ENCODE results near the gene PARK7.

Gene PARK7

DNA sequence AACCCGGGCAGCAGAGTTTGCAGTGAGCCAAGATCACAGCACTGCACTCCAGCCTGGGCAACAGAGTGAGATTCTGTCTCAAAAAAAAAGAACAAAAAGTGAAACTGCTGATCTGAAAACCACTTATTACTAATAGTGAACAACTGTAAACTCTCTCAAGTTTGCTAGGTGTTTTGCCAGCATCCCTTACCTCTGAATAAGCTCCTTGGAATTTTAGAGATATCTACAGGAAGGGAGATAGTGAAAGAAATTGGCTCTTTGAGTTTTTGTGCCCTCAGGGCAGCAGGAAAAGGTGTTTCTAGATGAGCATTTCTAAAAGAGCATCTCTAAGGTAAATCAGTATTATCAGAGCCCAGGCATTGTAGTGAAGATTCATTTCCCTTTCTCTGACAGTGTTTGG is 27.1 kb downstream of the PARK7 start:
- no peak for DNase-seq
- Histone ChIP-seq H3K36me3 (peaks cover 27% of the 10 kb centered on the region), H3K27ac (no peak overlapping the region), H3K9me3 (ENCODE audit: severe bottlenecking) (no peaks in the 10 kb centered on the region), H3K4me3 (ENCODE audit: low read depth, low read length) (no peak overlapping the region), H3K27me3 (ENCODE audit: insufficient read depth, low read depth, severe bottlenecking) (no peaks in the 10 kb centered on the region)
- TF ChIP-seq, protein P1, sequence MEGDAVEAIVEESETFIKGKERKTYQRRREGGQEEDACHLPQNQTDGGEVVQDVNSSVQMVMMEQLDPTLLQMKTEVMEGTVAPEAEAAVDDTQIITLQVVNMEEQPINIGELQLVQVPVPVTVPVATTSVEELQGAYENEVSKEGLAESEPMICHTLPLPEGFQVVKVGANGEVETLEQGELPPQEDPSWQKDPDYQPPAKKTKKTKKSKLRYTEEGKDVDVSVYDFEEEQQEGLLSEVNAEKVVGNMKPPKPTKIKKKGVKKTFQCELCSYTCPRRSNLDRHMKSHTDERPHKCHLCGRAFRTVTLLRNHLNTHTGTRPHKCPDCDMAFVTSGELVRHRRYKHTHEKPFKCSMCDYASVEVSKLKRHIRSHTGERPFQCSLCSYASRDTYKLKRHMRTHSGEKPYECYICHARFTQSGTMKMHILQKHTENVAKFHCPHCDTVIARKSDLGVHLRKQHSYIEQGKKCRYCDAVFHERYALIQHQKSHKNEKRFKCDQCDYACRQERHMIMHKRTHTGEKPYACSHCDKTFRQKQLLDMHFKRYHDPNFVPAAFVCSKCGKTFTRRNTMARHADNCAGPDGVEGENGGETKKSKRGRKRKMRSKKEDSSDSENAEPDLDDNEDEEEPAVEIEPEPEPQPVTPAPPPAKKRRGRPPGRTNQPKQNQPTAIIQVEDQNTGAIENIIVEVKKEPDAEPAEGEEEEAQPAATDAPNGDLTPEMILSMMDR (IDR thresholded peaks at IDR 0.05; ENCODE audit: low read depth, low read length) = no peak

DNA sequence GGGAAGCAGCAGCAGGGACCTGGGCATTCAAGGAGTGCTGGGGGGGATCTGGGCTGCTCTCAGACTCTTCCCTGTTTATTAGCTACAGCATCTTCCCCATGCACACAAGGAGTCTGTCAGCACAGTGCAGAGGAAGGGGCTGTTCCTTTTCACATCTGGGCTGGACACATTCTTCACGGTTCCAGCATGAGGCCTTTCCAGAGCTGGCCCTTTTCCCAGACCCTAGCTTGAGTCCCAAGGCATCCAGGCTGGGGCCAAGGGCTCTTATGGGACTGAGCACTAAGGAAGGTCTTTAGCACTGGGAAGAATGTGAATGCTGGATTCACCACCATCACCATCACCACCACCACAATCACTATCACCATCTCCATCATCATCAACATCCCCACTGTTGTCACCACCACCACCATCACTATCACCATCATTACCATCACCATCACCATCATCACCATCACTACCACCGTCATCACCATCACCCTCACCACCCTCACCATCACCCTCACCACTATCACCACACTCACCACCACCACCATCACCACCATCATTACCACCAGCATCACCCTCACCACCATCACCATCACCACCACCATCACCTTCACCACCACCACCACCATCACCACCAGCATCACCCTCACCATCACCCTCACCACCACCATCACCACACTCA is 28.4 kb downstream of the PARK7 start:
- no peak for DNase-seq
- Histone ChIP-seq H3K27me3 (ENCODE audit: insufficient read depth, low read depth, severe bottlenecking) (no peaks in the 10 kb centered on the region), H3K9me3 (ENCODE audit: severe bottlenecking) (no peaks in the 10 kb centered on the region), H3K36me3 (peaks cover 16% of the 10 kb centered on the region), H3K4me3 (ENCODE audit: low read depth, low read length) (no peak overlapping the region), H3K27ac (no peak overlapping the region)
- TF ChIP-seq, protein P1 (IDR thresholded peaks at IDR 0.05; ENCODE audit: low read depth, low read length) = no peak

DNA sequence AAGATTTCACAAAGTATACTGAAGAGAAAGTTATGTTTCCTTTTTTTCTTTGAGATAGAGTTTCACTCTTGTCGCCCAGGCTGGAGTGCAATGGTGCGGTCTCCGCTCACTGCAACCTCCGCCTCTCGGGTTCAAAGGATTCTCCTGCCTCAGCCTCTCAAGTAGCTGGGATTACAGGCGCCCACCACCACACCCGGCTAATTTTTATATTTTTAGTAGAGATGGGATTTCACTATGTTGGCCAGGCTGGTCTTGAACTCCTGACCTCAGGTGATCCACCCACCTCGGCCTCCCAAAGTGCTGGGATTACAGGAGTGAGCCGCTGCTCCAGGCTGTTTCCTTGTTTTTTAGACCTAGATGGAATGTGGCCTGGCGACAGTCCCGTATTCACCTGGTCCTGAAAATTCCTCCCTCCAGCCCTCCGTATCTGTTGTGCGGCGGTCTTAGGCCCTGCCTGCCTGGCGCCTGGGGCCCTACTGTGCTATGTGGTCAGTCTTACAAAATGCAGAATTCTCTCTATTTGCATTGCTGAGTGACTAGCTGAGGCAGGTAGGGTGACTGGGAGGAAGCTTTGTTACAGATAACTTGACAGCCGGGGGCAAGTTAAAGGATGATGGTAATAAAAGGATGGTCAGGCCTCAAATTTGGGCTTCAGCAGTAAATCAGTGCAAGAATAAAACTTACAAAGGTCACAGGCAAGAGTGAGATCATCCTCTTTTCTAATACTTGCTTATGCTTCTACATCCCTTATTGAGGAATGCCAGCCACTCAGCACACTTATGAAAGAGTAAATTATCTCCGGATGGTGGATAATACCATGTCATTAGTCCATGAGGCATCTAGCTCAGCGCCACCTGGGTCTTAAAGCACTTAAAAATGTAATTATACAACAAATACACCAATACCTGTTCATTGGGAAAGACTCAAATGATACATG is 30.3 kb downstream of the PARK7 start:
- Histone ChIP-seq H3K4me3 (ENCODE audit: low read depth, low read length) (no peak overlapping the region), H3K27ac (no peak overlapping the region), H3K27me3 (ENCODE audit: insufficient read depth, low read depth, severe bottlenecking) (no peaks in the 10 kb centered on the region), H3K36me3 (no peaks in the 10 kb centered on the region; the same call in 1 of the 2 replicates), H3K9me3 (ENCODE audit: severe bottlenecking) (no peaks in the 10 kb centered on the region)
- no peak for DNase-seq
- TF ChIP-seq, protein P1 (IDR thresholded peaks at IDR 0.05; ENCODE audit: low read depth, low read length) = no peak

DNA sequence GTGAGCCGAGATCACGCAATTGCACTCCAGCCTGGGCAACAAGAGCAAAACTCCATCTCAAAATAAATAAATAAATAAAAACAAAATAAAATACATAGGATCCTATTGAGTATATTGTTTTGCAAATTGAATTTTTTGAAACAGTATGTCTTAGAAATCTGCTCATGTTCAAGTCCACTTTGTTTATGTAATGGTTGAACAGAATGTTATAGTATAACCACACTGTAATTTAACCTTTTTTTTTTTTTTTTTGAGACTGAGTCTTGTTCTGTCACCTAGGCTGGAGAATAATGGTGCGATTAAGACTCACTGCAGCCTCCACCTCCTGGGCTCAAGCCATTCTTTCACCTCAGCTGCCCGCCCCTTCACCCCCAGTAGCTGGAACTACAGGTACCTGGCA is 31.4 kb downstream of the PARK7 start:
- H3K27me3 ChIP-seq (ENCODE audit: insufficient read depth, low read depth, severe bottlenecking) = no peaks in the 10 kb centered on the region
- no peaks in the 10 kb centered on the region for H3K9me3 ChIP-seq (ENCODE audit: severe bottlenecking)
- no peak overlapping the region for H3K4me3 ChIP-seq (ENCODE audit: low read depth, low read length)
- TF ChIP-seq, protein P1 (IDR thresholded peaks at IDR 0.05; ENCODE audit: low read depth, low read length) = no peak
- no peak for DNase-seq
- no peak overlapping the region for H3K27ac ChIP-seq
- no peaks in the 10 kb centered on the region; the same call in 1 of the 2 replicates for H3K36me3 ChIP-seq

GRCh38 chr1:7993593-7994479 is 32.3 kb downstream of the PARK7 start:
- TF ChIP-seq, protein P1 (IDR thresholded peaks at IDR 0.05; ENCODE audit: low read depth, low read length) = no peak
- Histone ChIP-seq H3K27me3 (ENCODE audit: insufficient read depth, low read depth, severe bottlenecking) (no peaks in the 10 kb centered on the region), H3K9me3 (ENCODE audit: severe bottlenecking) (no peaks in the 10 kb centered on the region), H3K4me3 (ENCODE audit: low read depth, low read length) (no peak overlapping the region), H3K36me3 (no peaks in the 10 kb centered on the region), H3K27ac (no peak overlapping the region)
- no peak for DNase-seq
